K562 (cell line): ENCODE data around the gene SYT8. TPM values are rescaled to one million over a fixed set of nuclear protein-coding genes. Genes with fewer than 3 reads are reported as not detected.
A peak's percentile ranks its signal among the peaks of the same experiment; 100 is the strongest.

Experiments used
- CXXC5 ChIP-seq: fragments of 250-450 bp; sonication (Bioruptor Pico); IDR thresholded peaks from 2 replicates; pipeline ENCODE4 v1.8.0; 2022; ENCODE audit warnings: inconsistent platforms, mild to moderate bottlenecking, moderate library complexity
- DDX20 ChIP-seq: fragments of 450-650 bp; IDR thresholded peaks from 2 replicates; pipeline ENCODE4 v1.6.1; 2016; ENCODE audit warnings: missing genetic modification characterization, low read depth, mild to moderate bottlenecking, missing compliant biosample characterization, moderate library complexity
- ESRRA ChIP-seq: fragments of 450-650 bp; IDR thresholded peaks from 2 replicates; pipeline ENCODE4 v1.6.1; 2014; ENCODE audit warnings: low read depth, mild to moderate bottlenecking, moderate library complexity, borderline replicate concordance
- FOSL1 ChIP-seq: fragments of 200-800 bp; sonication (Bioruptor generic); conservative IDR thresholded peaks from 2 replicates; pipeline ENCODE4 v1.6.1; 2016; ENCODE audit warnings: missing genetic modification characterization, missing compliant biosample characterization
- HMGN3 ChIP-seq: IDR thresholded peaks from 2 replicates; pipeline ENCODE4 v1.6.1; 2011; ENCODE audit warnings: borderline replicate concordance, low read depth, mild to moderate bottlenecking, mixed read lengths, low read length; ENCODE audit not compliant: insufficient read length; ENCODE audit errors: extremely low read depth
- KHSRP ChIP-seq: fragments of 450-650 bp; IDR thresholded peaks from 2 replicates; pipeline ENCODE4 v1.6.1; 2017
- MAZ ChIP-seq, 2 experiments: fragments of 450-650 bp in 1 of 2; sonication (generic) in 1 of 2; formaldehyde crosslinking; IDR thresholded peaks in 1 of 2; conservative IDR thresholded peaks in 1 of 2; 2 replicates each; pipeline versions ENCODE4 v1.4.0 to v1.5.0; 2020; ENCODE audit warnings: mild to moderate bottlenecking in 1 of 2, missing genetic modification reagents in 1 of 2
- MYC ChIP-seq, 2 experiments: fragments of 250-450 bp in 1 of 2; sonication (Bioruptor Pico) in 1 of 2; IDR thresholded peaks; 2 replicates each; pipeline versions ENCODE4 v1.5.1 to v1.6.1; 2012 to 2021; ENCODE audit warnings: low read depth in 2 of 2, borderline replicate concordance in 1 of 2, improper control_type of control experiment in 1 of 2, low read length in 1 of 2, mild to moderate bottlenecking in 1 of 2, moderate library complexity in 1 of 2
- NR2C1 ChIP-seq, 2 experiments: fragments of 450-650 bp; IDR thresholded peaks; 2 replicates each; pipeline ENCODE4 v1.6.1; 2017; ENCODE audit warnings: mild to moderate bottlenecking in 2 of 2, antibody characterized with exemption in 1 of 2, inconsistent platforms in 1 of 2, missing compliant biosample characterization in 1 of 2, missing genetic modification characterization in 1 of 2
- SNRNP70 ChIP-seq: fragments of 200-400 bp; formaldehyde crosslinking; optimal IDR thresholded peaks from 2 replicates; pipeline ENCODE3; 2017; ENCODE audit warnings: low read depth, low read length
- polyA plus RNA-seq, 8 experiments: library from polyadenylated mRNA; depleted of rRNA in 4 of 8; stranded (reverse) in 5 of 8; unstranded in 3 of 8; fragments of >200 nt; fragmentation: Nextera tagmentation in 2 of 8; fragmentation: Illumina TruSeq in 1 of 8; extraction: Ambion mirVana in 2 of 8; extraction: Trizol in 1 of 8; gene quantifications; 2 replicates each; pipeline versions ENCODE4 v1.2.1 to v1.2.3, GENCODE V29; 2011 to 2014; ENCODE audit warnings: inconsistent platforms in 1 of 8, missing spikeins in 1 of 8
- total RNA-seq, 7 experiments: library from RNA; depleted of rRNA in 6 of 7; stranded (reverse); fragments of >200 nt in 6 of 7; fragmentation: Illumina TruSeq in 2 of 7; extraction: Trizol in 2 of 7; gene quantifications; 2 replicates each; pipeline versions ENCODE4 v1.2.1 to v1.2.3, GENCODE V29; 2011 to 2021; ENCODE audit warnings: low replicate concordance in 1 of 7
- TF ChIP-seq, protein P1 (sequence below): sonication (generic); formaldehyde crosslinking; IDR thresholded peaks from 2 replicates; pipeline ENCODE4 v1.8.1; 2022; ENCODE audit warnings: missing genetic modification reagents
- TF ChIP-seq, protein P2 (sequence below): sonication (generic); formaldehyde crosslinking; IDR thresholded peaks from 2 replicates; pipeline ENCODE4 v1.8.0; 2022; ENCODE audit warnings: missing genetic modification reagents, mild to moderate bottlenecking, moderate library complexity, borderline replicate concordance
- TF ChIP-seq, protein P3 (sequence below): fragments of 250-450 bp; sonication (Bioruptor Pico); IDR thresholded peaks from 2 replicates; pipeline ENCODE4 v1.8.0; 2021; ENCODE audit warnings: moderate library complexity, mild to moderate bottlenecking, inconsistent platforms
- TF ChIP-seq, protein P4 (sequence below): IDR thresholded peaks from 3 replicates; pipeline ENCODE4 v1.6.1; 2011; ENCODE audit warnings: borderline replicate concordance, mild to moderate bottlenecking; ENCODE audit not compliant: insufficient read length, insufficient read depth
- TF ChIP-seq, protein P5 (sequence below), 2 experiments: IDR thresholded peaks; 2 replicates each; pipeline ENCODE4 v1.6.1; 2011; ENCODE audit warnings: borderline replicate concordance in 1 of 2, control low read depth in 1 of 2, low read depth in 1 of 2, low read length in 1 of 2, mild to moderate bottlenecking in 1 of 2, mixed read lengths in 1 of 2, moderate library complexity in 1 of 2; ENCODE audit not compliant: insufficient read depth in 1 of 2, insufficient read length in 1 of 2, poor library complexity in 1 of 2, severe bottlenecking in 1 of 2; ENCODE audit errors: extremely low read depth in 1 of 2
- TF ChIP-seq, protein P6 (sequence below): IDR thresholded peaks from 2 replicates; pipeline ENCODE4 v1.6.1; 2011; ENCODE audit warnings: borderline replicate concordance, low read depth, mild to moderate bottlenecking, moderate library complexity, low read length; ENCODE audit not compliant: insufficient read depth, poor library complexity, severe bottlenecking

The SYT8 gene
- total and polyA plus RNA-seq, 9 of the 15 experiments (the other 6 are each of a cell fraction or from before 2014, with no cell fraction given), result not detected

DNA sequence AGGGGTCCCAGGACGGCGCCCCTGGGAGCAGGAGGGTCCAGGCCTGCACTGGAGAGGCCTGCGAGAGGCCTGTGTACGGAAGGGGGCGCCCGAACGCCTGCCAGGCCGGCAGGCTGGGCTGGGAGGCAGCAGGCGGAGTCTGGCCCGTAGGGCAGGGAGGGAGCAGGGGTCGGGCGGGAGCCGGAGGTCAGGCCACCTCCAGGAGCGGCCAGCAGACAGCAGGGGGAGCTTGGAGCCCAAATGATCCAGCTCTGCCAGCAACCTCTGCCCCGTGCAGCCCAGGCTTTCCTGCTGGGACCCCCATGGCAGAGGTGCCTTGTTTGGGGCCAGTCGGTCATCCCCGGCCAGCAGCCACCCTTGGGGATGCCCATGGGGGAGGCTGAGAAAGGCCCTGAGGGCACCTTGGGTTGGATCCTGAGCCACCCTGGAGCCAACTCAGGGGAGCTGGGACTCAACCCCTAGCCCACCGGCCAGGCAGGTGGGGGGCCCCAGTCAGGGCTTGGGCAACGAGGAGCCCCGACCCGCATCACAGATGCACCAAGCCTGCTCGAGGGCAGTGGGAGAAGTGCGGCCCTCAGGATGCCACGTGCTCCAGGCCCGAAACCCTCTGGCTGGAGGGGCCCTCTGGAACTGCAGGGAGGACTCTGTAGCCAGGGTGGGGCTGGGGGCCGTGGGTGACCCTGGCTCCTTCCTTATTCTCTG lies 9.6 kb upstream of the SYT8 start (continued):
- TF ChIP-seq DDX20 (tag) (no peak), KHSRP (no peak), CXXC5 (CRISPR knock-in tag) (0 out of 2 replicates have a peak, but pooled peaks have one; percentile 10), HMGN3 (peak; percentile 46), SNRNP70 (no peak), MAZ (CRISPR knock-in tag; conservative IDR thresholded peaks at IDR 0.05 in 1 of 2, IDR thresholded peaks at IDR 0.05 in 1 of 2) (peak in 1 of 2 experiments; percentile 78; a peak in 2 of 4 replicates), NR2C1 (IDR thresholded peaks at IDR 0.05) (no peak), NR2C1 (tag; IDR thresholded peaks at IDR 0.05) (no peak), MYC (IDR thresholded peaks at IDR 0.05; ENCODE audit: low read depth, low read length) (peak; percentile 30; the same call in 1 of the 2 replicates), MYC (CRISPR knock-in tag; IDR thresholded peaks at IDR 0.05; ENCODE audit: borderline replicate concordance, low read depth) (no peak), ESRRA (0 out of 2 replicates have a peak, but pooled peaks have one; percentile 17), FOSL1 (no peak)
- TF ChIP-seq, protein P1, sequence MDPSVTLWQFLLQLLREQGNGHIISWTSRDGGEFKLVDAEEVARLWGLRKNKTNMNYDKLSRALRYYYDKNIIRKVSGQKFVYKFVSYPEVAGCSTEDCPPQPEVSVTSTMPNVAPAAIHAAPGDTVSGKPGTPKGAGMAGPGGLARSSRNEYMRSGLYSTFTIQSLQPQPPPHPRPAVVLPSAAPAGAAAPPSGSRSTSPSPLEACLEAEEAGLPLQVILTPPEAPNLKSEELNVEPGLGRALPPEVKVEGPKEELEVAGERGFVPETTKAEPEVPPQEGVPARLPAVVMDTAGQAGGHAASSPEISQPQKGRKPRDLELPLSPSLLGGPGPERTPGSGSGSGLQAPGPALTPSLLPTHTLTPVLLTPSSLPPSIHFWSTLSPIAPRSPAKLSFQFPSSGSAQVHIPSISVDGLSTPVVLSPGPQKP (CRISPR knock-in tag), result no peak
- TF ChIP-seq, protein P2, sequence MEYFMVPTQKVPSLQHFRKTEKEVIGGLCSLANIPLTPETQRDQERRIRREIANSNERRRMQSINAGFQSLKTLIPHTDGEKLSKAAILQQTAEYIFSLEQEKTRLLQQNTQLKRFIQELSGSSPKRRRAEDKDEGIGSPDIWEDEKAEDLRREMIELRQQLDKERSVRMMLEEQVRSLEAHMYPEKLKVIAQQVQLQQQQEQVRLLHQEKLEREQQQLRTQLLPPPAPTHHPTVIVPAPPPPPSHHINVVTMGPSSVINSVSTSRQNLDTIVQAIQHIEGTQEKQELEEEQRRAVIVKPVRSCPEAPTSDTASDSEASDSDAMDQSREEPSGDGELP (CRISPR knock-in tag), result peak; percentile 58
- TF ChIP-seq, protein P3, sequence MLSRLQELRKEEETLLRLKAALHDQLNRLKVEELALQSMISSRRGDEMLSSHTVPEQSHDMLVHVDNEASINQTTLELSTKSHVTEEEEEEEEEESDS (CRISPR knock-in tag), result no peak
- TF ChIP-seq, protein P4, sequence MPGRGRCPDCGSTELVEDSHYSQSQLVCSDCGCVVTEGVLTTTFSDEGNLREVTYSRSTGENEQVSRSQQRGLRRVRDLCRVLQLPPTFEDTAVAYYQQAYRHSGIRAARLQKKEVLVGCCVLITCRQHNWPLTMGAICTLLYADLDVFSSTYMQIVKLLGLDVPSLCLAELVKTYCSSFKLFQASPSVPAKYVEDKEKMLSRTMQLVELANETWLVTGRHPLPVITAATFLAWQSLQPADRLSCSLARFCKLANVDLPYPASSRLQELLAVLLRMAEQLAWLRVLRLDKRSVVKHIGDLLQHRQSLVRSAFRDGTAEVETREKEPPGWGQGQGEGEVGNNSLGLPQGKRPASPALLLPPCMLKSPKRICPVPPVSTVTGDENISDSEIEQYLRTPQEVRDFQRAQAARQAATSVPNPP, result no peak
- TF ChIP-seq, protein P5, sequence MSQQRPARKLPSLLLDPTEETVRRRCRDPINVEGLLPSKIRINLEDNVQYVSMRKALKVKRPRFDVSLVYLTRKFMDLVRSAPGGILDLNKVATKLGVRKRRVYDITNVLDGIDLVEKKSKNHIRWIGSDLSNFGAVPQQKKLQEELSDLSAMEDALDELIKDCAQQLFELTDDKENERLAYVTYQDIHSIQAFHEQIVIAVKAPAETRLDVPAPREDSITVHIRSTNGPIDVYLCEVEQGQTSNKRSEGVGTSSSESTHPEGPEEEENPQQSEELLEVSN (IDR thresholded peaks at IDR 0.05; ENCODE audit: borderline replicate concordance in 1 of 2, extremely low read depth in 1 of 2, insufficient read depth in 1 of 2, insufficient read length in 1 of 2, low read depth in 1 of 2, low read length in 1 of 2, poor library complexity in 1 of 2, severe bottlenecking in 1 of 2), result peak in 1 of 2 experiments; percentile 14
- TF ChIP-seq, protein P6, sequence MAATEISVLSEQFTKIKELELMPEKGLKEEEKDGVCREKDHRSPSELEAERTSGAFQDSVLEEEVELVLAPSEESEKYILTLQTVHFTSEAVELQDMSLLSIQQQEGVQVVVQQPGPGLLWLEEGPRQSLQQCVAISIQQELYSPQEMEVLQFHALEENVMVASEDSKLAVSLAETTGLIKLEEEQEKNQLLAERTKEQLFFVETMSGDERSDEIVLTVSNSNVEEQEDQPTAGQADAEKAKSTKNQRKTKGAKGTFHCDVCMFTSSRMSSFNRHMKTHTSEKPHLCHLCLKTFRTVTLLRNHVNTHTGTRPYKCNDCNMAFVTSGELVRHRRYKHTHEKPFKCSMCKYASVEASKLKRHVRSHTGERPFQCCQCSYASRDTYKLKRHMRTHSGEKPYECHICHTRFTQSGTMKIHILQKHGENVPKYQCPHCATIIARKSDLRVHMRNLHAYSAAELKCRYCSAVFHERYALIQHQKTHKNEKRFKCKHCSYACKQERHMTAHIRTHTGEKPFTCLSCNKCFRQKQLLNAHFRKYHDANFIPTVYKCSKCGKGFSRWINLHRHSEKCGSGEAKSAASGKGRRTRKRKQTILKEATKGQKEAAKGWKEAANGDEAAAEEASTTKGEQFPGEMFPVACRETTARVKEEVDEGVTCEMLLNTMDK, result peak; percentile 50
